ENCODE data around the gene SLC6A8. TPM values are rescaled to one million over a fixed set of nuclear protein-coding genes. Genes with fewer than 3 reads are reported as not detected.

Gene SLC6A8
- total RNA-seq, 1 donor from 2014 or later: 80.4 TPM

DNA sequence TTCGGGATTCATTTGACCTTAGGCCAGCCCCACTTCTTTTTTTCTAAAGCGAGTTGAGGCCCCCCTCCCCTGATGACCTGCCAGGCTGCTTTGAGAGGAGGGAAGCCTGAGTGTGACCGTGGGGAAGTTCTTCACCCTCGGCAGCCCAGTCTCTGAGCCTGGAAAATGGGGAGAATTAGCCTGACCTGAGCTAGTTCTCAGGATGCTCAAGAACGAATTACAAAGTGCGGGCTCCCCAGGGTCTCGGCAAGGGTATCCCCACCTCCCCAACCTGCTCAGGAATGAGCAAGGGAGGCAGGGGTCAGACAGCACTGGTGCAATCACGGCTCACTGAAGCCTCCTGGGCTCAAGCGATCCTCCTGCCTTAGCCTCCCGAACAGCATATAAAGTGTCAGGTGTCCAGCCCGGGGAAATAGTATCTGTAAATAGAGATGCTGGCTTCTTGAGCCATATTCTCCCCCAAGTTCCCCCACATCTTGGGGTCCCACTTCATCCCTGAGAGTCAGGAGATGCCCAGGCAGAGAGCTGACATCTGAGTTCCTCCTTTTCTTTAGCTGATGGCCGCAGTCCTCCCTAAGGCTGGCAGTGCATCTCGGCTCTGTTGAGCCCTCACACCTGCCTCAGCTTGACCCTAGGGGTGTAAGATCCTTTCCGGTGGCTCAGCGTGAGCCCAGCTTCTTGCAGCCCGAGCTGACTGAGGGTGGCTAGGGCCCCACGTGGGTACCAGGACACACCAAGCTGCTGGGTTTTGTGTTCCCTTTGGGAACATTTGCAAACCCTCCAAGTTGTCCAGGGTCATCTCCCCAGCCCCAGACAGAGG, 39.2 kb upstream of the SLC6A8 start:
- DNase-seq (ENCODE audit: low read depth): no peak

DNA sequence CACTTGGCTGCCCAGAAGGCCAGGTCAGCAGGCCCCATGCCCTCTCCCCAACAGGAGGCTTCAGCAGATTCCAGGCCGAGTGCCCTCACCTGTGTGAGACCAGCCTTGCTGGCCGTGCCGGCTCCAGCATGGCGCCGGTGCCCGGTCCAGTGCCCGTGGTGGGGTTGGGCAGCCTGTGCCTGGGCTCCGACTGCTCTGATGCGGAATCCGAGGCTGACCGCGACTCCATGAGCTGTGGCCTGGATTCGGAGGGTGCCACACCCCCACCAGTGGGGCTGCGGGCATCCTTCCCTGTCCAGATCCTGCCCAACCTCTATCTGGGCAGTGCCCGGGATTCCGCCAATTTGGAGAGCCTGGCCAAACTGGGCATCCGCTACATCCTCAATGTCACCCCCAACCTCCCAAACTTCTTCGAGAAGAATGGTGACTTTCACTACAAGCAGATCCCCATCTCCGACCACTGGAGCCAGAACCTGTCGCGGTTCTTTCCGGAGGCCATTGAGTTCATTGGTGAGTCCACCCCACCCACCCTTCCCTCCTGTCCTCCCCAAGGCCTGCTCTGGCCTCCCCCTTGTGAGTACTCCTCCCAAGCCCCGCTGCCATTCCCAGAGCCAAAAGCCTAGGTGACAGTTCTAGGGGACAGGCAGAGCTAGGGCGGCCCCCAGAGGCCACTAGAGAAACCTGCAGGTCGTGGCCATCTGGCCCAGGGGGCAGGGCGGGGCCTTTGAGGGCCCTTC, 38.4 kb upstream of the SLC6A8 start:
- no peak for DNase-seq (ENCODE audit: low read depth)

DNA sequence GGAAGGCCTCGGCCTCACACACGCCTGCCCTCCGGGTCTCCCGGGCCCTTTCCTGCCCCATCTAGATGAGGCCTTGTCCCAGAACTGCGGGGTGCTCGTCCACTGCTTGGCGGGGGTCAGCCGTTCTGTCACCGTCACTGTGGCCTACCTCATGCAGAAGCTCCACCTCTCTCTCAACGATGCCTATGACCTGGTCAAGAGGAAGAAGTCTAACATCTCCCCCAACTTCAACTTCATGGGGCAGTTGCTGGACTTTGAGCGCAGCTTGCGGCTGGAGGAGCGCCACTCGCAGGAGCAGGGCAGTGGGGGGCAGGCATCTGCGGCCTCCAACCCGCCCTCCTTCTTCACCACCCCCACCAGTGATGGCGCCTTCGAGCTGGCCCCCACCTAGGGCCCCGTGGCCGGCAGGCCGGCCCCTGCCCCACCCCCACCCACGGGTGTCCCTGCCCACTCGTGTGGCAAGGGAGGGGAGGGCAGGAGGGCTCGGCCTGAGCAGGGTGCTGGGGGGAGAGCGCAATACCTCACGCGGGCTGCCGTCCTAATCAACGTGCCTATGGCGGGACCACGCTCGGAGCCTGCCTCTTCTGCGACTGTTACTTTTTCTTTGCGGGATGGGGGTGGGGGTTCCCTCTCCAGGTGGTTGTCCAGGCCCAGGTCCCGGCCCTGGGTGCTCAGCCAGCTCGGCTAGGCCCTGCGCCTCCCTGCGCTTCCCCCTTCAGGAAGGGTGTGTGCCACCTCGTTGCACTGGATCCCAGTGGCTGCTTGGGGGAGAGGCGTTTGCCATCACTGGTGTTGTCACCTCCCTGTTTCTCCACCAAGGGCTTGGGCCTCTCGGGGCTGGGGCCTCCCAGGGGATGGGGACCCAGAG, 37.6 kb upstream of the SLC6A8 start:
- DNase-seq (ENCODE audit: low read depth): no peak

DNA sequence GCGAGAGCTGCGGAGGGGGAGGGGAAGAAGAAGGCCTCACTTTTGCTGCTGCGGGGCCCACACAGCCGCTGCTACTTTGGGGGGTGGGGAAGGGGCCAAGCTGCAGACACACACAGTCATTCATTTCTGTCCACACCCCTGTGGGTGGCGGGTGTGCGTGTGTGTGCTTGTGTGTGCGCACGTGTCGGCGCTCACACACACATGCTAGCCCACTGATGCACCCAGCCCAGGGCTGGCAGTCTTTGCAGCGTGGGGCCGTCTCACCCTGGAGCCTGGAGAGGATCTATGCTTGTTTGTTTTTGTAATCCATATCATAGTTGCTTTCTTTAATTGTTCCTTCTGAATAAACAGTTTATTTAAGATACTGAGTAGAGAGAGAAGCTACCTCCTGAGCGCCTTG, 36.8 kb upstream of the SLC6A8 start:
- DNase-seq (ENCODE audit: low read depth): no peak

DNA sequence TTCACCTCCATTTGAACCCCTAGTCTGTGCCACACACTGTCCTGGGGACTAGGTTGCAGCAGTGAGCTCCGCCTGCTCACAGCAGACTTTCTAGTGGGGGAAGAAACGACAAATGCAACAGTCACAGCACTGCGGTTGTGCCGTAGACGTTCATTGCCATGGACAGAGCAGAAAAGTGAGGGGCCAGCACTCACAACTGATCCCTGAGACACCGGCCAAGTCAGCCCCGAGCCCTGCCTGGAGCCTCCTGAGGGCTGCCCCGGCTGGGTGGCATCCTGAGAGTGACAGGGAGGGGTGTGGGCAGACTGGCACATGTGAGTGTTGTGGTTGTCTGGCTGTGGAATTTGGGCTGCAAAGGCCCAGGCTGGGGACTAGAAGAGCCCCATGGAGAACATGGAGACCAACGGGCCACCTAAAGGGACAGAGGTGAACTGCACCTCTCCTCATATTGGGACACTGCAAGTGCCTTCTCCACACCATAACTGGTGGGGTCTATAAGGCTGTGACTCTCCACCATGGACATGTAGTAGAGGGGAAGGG, 36.1 kb upstream of the SLC6A8 start:
- DNase-seq (ENCODE audit: low read depth): no peak

DNA sequence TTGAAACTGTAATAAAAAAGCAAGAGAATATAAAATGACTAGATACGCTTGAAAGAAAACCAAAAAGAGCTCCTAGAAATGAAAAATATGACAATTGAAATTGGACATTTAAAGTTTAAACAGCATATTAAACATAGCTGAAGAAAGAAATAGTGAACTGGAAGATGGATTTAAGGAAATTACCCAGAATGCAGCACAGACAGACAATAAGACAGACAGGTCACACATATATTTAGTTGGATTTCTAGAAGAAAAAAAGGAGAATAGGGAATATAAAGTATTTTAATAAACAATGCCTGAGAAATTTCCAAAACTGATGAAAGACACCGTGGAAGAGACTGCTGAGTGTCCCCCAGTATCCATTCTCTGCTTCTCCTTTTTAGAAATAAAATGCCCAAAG, 34.2 kb upstream of the SLC6A8 start:
- DNase-seq (ENCODE audit: low read depth): no peak

DNA sequence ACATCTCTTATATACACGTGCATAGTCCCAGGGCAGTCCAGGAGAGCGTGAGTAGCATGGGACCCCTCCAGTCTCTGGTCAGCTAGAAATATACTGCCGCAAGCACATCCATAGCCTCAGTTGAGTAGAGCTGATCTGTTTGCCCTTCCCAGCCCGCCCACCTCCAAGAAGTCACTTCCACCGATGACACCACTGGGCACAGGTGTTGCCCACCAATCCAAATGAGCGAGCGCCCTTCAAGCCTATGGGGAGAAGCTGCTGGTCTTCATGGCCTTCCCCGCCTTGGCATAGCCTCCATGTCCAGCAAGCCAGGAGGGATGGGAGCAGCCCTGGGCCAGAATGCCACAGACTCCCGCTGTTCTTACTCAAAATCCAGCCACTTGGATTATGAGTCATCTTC, 30.6 kb upstream of the SLC6A8 start:
- DNase-seq (ENCODE audit: low read depth): no peak

DNA sequence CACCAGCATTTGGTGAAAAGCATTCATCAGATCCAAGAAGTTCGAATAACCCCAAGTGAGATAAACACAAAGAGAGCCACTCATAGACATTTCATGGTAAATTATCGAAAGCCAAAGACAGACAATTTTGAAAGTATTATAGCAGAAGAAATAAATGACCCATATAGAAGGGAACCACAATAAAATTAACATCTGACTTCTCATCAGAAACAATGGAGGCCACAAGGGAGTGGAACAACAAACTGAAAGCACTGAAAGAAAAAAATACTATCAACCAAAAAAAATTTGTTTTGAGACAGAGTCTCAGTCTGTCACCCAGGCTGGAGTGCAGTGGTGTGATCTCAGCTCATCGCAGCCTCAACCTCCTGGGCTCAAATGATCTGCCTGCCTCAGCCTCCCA, 28.5 kb upstream of the SLC6A8 start:
- no peak for DNase-seq (ENCODE audit: low read depth)

DNA sequence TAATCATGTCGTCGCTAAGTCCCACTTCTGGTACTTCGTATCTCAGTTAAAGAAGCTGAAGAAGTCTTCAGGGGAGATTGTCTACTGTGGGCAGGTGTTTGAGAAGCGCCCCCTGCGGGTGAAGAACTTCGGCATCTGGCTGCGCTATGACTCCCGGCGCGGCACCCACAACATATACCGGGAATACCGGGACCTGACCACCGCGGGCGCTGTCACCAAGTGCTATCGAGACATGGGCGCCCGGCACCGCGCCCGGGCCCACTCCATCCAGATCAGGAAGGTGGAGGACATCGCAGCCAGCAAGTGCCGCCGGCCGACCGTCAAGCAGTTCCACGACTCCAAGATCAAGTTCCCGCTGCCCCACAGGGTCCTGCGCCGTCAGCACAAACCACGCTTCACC, 25.5 kb upstream of the SLC6A8 start:
- DNase-seq (ENCODE audit: low read depth): no peak

DNA sequence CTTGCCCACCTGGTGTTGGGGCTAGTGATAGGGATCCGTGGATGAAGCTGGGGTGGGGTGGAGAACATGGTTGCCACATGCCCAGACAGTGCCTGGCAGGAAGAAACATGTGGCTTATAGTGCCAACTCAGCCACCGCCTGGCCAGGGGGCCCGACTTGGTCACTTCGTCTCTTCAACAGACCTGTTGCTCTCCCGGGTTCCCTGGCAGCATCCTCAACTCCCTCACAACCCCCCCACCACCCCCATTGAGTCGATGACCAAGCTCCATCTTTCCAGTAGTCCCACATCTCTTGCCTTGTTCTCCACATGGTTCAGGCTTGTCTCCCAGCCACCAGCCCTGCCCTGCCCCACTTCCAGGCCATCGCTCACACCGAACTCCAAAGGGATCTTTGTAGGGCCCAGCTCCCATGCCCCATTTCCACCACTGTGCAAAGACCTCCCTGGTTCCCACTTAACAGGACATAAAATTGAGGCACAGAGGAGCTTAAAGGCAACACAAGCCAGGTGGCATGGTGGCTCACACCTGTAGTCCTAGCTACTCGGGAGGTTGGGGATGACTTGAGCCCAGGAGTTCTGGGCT, 21.9 kb upstream of the SLC6A8 start:
- DNase-seq (ENCODE audit: low read depth): no peak

DNA sequence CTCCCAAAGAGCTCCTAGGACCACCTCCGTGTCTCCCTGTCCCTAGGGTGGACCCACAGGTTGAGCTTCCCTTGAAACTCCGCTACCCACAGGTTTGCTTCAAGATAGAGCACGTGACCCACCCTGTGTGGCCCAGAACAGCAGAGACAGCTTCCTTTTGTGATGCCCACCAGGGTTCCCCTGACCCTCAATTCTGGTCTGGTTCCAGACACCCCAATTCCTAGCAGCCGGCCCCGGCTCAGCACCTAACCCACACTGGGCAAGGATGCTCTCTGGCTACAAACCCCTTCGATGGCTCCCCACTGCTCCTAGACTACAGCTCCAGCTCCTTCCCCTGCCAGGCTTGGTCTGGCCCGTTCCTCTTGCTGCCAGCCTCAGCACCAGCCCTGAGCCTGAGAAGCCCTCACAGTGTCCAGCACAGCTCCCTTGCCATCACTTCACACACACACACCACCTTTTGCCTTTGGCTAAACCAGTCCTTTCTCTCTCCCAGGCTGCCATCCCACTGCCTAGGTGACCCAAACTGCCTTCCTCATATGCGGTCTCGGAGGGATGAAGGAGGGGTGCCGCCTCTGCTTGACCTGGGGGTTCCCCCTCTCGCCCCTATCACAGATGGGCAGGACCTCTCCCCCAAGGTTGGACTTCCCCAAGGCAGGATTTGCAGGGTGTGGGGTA, 20.3 kb upstream of the SLC6A8 start:
- DNase-seq (ENCODE audit: low read depth): no peak

DNA sequence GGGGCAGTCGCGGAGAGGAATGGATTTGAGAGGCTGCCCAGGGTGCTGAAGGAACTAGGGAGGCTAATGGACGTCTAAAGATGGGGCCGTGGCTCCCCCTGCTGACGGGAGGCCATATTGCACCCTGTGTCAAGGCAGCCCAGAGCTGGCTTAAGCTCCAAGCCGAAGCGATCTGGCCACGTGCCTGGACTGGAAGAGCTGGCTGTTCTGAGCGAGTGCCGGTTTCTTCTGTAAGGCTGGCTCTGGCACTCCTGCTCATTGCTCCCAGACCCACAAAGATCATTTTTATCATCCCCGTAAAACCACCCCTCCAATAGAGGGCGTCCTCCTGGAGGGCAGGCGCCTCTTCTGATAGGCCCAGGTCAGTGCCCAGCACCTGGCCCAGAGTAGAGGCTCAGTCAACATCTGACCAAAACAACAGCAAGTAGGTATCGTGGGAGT, 19.8 kb upstream of the SLC6A8 start:
- peak; percentile 47 for DNase-seq (ENCODE audit: low read depth)

DNA sequence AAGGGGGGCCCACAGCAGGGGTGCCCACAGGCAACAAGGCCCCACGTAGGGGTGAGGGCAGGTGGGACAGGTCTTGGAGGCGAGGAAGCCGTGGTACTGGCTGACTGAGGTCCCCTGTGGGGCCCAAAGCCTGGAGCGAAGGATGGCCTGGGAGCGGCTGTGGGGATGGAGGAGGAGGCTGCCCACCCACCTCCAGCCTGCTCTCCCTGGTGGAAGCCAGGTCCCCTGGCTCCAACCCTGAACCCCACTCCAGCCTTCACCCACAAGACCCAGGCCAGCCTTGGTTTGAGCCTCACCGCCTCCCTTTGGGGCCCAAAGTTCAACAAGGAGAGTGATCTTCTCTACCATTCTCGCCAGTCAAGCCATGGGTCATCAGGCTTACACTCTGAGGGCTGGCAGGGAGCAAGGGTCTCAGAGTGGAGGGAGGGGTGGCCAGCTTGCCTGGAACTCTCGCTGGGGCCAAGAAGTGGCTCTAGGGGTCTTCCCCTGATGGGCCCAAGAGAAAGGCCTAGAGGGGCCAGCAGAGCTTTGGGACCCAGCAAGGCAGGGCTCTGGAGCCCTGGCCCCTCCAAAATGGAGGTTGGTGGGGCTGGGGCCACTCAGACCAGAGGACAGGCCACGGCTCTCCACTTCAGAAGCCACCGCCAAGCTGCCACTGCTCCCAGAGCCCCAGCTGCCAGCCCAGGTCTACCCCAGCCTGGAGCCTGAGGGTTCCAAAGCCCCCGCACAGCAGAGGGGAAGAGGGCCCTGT, 19.1 kb upstream of the SLC6A8 start:
- DNase-seq (ENCODE audit: low read depth): no peak

DNA sequence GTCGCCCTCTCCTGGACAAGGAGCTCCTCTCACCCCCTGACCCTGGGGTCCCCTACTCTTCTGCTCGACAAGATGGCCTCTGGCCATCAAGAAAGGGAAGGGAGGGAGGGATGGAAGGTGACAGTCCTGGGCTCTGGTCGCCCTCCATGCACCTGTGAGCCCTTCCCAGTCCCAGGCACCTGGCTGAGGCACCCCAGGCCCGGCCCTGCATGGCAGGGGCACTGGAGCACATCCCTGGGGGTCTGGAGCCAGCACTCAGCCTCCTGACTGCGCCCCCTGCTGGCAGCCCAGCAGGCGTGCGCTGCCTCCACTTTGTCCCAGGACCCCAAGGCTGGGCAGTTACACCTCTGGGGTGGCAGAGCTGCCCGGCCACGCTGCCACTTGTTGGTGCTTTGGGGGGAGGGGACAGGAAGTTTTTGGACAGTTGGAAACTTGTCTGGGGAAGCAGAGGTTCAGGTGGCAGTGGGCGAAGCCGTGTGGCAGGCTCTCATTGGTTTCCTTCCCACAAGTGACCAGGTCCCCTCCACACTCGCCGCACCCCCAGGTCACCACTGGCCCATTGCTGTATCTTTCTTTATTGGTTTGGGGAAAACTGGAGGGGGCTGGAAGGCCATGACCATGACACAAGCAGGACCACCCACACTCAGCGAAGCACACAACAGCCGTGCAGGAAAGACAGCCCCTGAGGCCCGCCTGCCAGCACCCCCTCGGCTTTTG, 18.4 kb upstream of the SLC6A8 start:
- no peak for DNase-seq (ENCODE audit: low read depth)

DNA sequence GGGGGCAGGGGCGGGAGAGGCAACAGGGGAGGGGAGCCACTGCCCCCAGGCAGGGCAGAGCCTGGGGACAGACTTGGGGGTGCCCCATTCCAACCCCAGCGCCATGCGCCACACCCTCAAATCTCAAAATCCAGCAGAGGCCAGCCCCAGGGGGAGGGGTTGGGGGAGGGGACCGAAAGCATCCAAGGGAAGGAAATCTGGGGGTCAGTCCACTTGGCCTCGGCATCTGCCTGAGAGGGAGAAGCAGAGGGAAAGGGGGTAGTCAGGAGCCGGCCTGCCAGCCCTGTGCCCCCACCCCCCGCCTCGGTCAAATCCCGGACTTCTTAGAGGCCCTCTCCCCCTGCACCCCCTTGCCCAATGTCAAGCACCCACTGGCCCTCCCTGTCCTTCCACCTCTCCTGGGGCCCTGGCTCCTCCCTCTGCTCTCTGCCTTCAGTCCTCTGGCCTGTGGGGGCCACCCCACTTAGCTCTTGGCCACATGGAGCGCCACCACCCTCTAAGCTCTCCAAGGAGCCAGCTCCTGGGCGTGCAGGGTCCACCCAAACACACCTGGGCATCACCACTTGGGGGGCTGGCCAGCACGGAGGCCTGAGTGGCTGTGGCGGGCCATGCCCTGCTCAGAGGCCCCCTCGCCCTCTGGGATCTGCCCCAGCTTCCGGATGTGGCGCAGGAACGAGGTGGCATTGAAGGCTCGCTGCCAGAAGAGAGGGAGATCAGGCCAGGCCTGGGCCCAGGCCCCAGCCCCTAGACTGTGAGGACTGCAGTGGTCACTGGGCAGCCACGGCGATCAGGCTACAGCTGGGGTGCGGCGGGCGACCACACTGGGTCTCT, 17.6 kb upstream of the SLC6A8 start:
- DNase-seq (ENCODE audit: low read depth): no peak

DNA sequence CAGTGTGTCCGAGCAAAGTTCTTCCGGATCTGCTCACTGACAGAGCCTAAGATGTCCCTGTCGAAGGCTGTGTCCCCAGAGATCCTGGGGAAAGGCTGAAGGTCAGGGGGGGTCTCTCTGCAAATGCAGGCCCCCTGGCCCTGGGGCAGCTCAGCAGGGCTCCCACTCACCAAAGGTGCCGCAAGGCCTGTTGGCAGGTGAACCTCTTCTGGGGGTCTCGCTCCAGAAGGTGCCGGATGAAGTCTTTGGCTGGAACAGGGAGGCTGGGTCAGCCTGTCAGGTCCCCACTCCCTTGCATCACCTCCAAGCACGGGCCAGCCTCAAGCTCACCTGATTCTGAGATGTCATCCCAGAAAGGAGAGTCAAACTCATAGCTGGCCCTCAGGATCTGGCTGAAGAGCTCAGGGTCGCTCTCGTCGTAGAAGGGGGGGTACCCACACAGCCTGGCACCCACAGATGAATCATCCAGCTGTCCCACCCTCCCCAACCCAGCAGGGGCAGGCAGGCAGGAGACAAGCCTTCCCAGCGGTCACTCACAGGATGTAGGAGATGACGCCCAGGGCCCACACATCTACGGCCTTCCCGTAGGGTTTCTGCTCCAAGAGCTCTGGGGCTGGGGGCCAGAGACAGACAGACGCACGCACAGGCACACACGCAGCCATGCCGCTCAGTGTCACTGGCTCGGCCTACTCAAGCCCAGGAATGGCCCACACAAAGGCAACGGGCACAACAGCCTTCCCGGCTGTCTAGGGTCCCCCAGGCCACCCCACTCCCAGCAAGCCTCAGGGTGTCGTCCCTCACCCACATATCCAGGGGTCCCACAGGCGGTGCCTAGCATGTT, 16.8 kb upstream of the SLC6A8 start:
- no peak for DNase-seq (ENCODE audit: low read depth)

DNA sequence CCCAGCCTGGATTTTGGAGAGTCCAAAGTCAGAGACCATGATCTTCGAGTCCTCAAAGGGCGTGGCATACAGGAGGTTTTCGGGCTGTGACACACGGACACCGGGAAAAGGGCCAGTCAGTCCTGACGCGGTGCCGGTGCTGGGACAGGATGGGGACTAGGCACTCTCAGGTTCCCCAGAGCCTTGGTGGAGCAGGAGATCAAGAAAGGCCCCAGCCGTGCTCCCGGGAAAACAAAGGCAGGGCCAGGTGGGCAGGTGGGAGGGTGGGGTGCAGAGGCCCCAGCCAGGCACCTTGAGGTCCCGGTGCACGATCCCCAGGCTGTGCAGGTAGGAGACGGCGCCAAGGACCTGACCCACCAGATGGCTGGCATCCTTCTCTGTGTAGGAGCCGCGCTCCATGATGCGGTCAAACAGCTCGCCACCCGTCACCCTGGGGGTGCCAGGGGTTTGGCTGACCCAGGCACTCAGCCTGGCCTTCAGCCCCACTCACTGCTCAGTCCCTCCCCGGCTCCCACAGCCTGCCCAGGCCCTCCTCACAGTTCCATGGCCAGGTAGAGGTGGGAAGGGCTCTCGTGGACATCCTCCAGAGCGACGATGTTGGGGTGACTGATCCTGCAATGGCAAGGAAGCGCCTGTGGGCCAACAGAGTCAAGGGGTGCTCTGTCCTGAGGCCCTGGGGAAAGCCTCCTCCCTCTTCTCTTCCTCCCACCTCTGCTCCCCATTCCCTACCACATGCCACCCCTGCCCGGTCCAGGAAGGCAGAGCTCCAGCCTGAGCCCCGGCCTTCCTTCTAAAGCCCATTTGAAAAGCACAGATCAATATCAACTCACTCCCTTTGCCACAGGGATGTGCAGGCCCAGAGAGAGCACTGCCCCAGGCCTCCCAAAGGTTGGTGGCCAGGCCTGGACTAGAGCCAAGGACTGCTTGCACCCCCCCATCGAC, 15.9 kb upstream of the SLC6A8 start:
- DNase-seq (ENCODE audit: low read depth): no peak

Measured in renal cortical epithelial cell (primary cell).